PC-9 (cell line): Measurements from ENCODE around the gene SPSB3.

ENCODE experiments used
- EZH2 ChIP-seq: fragments of 200-600 bp; sonication (generic); IDR thresholded peaks from 2 replicates; pipeline ENCODE4 v1.8.0; 2017; ENCODE audit warnings: antibody characterized with exemption, low read depth
- TF ChIP-seq, protein P1 (sequence below): fragments of 200-600 bp; sonication (generic); conservative IDR thresholded peaks from 2 replicates; pipeline ENCODE4 v1.6.1; 2017; ENCODE audit warnings: mixed run types, antibody characterized with exemption, mild to moderate bottlenecking, moderate library complexity

DNA sequence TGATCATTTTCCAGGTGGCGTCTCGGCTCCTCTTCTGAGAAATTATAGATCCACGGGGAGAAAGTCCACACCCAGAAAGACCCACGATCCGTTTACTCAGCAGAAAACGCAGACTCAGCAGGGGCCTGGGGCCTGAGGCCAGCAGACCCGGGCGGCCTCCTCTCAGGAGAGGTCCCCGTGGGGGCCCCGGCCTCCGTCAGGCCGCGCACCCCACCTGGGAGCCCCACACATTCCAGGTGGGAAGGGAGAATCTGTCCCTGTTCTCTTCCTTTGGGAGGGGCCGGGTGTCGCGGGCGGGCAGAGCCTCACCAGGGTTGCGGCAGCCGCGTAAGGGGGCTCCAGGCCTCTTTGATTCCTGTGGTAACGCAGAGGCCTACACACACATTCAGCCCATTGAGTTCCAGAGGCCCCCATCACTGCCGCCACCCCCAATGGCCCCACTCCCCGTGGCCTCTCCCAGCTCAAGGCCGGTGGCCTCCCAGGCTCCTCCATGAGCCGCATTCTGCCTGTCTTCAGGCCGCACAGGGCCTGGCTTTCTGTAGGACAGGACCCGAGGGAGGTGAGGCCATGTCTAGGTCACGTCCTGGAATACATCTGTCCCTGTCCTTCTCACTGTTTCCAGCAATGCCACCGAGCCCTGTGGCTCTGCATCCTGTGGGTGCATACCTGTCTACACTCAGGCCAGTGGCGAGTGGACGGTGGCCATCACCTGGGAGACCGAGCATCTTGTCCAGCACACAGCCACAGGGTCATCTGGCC, 12.7 kb upstream of the SPSB3 start:
- TF ChIP-seq EZH2: no peak
- TF ChIP-seq, protein P1, sequence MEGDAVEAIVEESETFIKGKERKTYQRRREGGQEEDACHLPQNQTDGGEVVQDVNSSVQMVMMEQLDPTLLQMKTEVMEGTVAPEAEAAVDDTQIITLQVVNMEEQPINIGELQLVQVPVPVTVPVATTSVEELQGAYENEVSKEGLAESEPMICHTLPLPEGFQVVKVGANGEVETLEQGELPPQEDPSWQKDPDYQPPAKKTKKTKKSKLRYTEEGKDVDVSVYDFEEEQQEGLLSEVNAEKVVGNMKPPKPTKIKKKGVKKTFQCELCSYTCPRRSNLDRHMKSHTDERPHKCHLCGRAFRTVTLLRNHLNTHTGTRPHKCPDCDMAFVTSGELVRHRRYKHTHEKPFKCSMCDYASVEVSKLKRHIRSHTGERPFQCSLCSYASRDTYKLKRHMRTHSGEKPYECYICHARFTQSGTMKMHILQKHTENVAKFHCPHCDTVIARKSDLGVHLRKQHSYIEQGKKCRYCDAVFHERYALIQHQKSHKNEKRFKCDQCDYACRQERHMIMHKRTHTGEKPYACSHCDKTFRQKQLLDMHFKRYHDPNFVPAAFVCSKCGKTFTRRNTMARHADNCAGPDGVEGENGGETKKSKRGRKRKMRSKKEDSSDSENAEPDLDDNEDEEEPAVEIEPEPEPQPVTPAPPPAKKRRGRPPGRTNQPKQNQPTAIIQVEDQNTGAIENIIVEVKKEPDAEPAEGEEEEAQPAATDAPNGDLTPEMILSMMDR: no peak
